Peyer's patch (tissue), 4 donors: ENCODE data around the gene CBLIF. TPM values are rescaled to one million over a fixed set of nuclear protein-coding genes. Genes with fewer than 3 reads are reported as not detected.
"Not testable (repeated sequence)": the region's sequence is repeated elsewhere in the genome, so short reads cannot be mapped to it uniquely, and the experiment has no call there.

ENCODE experiments used
- DNase-seq, 3 donors: peaks; one replicate each; pipeline ENCODE4 v3.0.0-alpha.2; 2017 to 2019
- H3K27ac ChIP-seq, 4 donors: fragments of 200-600 bp; sonication (generic); one replicate each; pipeline ENCODE4 v1.5.1; 2016 to 2019
- H3K27me3 ChIP-seq, 2 donors: fragments of 200-600 bp; sonication (generic); one replicate each; pipeline ENCODE4 v1.5.1; 2019
- H3K36me3 ChIP-seq, 3 donors: fragments of 200-600 bp; sonication (generic); one replicate each; pipeline ENCODE4 v1.5.1; 2016 to 2019
- H3K4me1 ChIP-seq, 4 donors: fragments of 200-600 bp; sonication (generic); one replicate each; pipeline ENCODE4 v1.5.1; 2016 to 2019
- H3K4me3 ChIP-seq, 4 donors: fragments of 200-600 bp; sonication (generic); 1 replicate in 3 of 4; 2 replicates in 1 of 4; pipeline ENCODE4 v1.5.1; 2016 to 2019; ENCODE audit warnings: mild to moderate bottlenecking in 1 of 4
- H3K9me3 ChIP-seq, 4 donors: fragments of 200-600 bp; sonication (generic); one replicate each; pipeline ENCODE4 v1.5.1; 2016 to 2019; ENCODE audit warnings: mild to moderate bottlenecking in 1 of 4
- POLR2A ChIP-seq, 2 donors: fragments of 450-650 bp; IDR thresholded peaks; one replicate each; pipeline ENCODE4 v1.5.1; 2017; ENCODE audit warnings: antibody characterized with exemption in 2 of 2, mild to moderate bottlenecking in 2 of 2, moderate library complexity in 2 of 2
- total RNA-seq, 4 donors: library from RNA; depleted of rRNA; stranded (reverse); fragments of >200 nt; gene quantifications; one replicate each; pipeline ENCODE4 v1.1.0, GENCODE V29; 2016
- TF ChIP-seq, protein P1 (sequence below), 6 experiments: fragments of 450-650 bp in 4 of 6; fragments of 200-600 bp in 2 of 6; sonication (generic) in 1 of 6; IDR thresholded peaks; one replicate each; pipeline ENCODE4 v1.5.1; 2017 to 2019; ENCODE audit warnings: antibody characterized with exemption in 6 of 6, mild to moderate bottlenecking in 3 of 6, moderate library complexity in 1 of 6

Gene CBLIF
- total RNA-seq, 4 donors from 2014 or later, result not detected

DNA sequence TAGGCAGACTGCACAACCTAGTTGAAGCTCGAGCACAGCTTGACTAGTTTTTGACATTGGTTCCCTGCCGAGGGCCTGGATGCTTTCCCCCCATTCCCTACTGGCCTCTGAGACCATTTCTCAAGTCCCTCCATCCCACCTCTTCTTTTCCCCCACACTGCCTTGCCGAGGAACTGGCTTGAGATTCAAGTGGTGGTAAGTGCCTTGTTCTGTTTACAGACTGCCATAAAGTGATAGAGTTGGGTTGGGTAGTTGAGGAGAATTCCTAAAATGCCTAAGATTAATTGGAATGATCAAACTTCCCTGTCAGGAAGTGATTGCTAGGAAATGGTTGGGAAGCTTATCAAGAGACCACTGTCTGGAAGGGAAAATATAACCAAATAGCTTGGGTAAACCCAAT lies 50.9 kb downstream of the CBLIF start:
- peaks cover 0 to 90% (median 0%) of the 10 kb centered on the region in 3 donors for H3K36me3 ChIP-seq
- no peak overlapping the region for H3K27ac ChIP-seq
- no peak overlapping the region for H3K4me3 ChIP-seq
- no peaks in the 10 kb centered on the region for H3K9me3 ChIP-seq
- no peak for DNase-seq
- no peaks in the 10 kb centered on the region for H3K4me1 ChIP-seq
- H3K27me3 ChIP-seq, result no peaks in the 10 kb centered on the region
- TF ChIP-seq, protein P1, sequence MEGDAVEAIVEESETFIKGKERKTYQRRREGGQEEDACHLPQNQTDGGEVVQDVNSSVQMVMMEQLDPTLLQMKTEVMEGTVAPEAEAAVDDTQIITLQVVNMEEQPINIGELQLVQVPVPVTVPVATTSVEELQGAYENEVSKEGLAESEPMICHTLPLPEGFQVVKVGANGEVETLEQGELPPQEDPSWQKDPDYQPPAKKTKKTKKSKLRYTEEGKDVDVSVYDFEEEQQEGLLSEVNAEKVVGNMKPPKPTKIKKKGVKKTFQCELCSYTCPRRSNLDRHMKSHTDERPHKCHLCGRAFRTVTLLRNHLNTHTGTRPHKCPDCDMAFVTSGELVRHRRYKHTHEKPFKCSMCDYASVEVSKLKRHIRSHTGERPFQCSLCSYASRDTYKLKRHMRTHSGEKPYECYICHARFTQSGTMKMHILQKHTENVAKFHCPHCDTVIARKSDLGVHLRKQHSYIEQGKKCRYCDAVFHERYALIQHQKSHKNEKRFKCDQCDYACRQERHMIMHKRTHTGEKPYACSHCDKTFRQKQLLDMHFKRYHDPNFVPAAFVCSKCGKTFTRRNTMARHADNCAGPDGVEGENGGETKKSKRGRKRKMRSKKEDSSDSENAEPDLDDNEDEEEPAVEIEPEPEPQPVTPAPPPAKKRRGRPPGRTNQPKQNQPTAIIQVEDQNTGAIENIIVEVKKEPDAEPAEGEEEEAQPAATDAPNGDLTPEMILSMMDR (IDR thresholded peaks at IDR 0.05), result no peak
- no peak for TF ChIP-seq POLR2A (IDR thresholded peaks at IDR 0.05)

DNA sequence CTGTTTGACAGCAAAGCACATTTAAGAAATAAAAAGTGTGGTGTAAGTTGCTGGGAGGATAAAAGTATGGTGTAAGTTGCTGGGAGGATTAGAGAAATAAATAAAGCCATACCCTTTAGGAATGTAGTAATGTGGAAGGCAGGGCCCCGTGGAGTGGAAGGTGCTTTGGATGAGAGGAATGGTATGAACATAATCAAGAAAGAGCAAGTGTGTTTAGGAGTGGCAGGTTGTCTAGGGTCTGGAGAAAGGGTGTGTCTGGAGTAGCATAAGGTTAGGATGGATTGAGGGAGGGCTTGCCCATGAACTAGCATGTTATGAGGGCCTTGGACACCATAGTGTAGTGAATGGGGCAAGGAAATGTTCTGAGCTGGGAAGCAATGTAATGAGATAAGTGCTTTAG lies 52.8 kb downstream of the CBLIF start:
- no peak overlapping the region for H3K4me3 ChIP-seq
- H3K27me3 ChIP-seq, result no peaks in the 10 kb centered on the region
- no peak overlapping the region for H3K27ac ChIP-seq
- no peaks in the 10 kb centered on the region for H3K4me1 ChIP-seq
- no peak for TF ChIP-seq POLR2A (IDR thresholded peaks at IDR 0.05)
- TF ChIP-seq, protein P1 (IDR thresholded peaks at IDR 0.05), result no peak
- no peaks in the 10 kb centered on the region for H3K9me3 ChIP-seq
- H3K36me3 ChIP-seq, result peaks cover 0 to 91% (median 0%) of the 10 kb centered on the region in 3 donors
- no peak for DNase-seq

GRCh38 chr11:59791639-59792038 lies 53.7 kb downstream of the CBLIF start:
- H3K9me3 ChIP-seq, result no peaks in the 10 kb centered on the region
- peaks cover 0 to 85% (median 0%) of the 10 kb centered on the region in 3 donors for H3K36me3 ChIP-seq
- H3K27me3 ChIP-seq, result no peaks in the 10 kb centered on the region
- peaks cover 0 to 2% (median 0%) of the 10 kb centered on the region in 4 donors for H3K4me1 ChIP-seq
- no peak overlapping the region for H3K27ac ChIP-seq
- no peak overlapping the region for H3K4me3 ChIP-seq
- DNase-seq, result no peak
- TF ChIP-seq, protein P1 (IDR thresholded peaks at IDR 0.05), result no peak
- no peak for TF ChIP-seq POLR2A (IDR thresholded peaks at IDR 0.05)

- H3K27ac ChIP-seq, result no peak overlapping the region
- no peaks in the 10 kb centered on the region for H3K9me3 ChIP-seq
- peaks cover 0 to 11% (median 0%) of the 10 kb centered on the region in 4 donors for H3K4me1 ChIP-seq
- TF ChIP-seq, protein P1 (IDR thresholded peaks at IDR 0.05), result no peak
- no peak for TF ChIP-seq POLR2A (IDR thresholded peaks at IDR 0.05)
- no peak overlapping the region for H3K4me3 ChIP-seq
- peaks cover 0 to 47% (median 0%) of the 10 kb centered on the region in 3 donors for H3K36me3 ChIP-seq
- DNase-seq, result no peak
- H3K27me3 ChIP-seq, result no peaks in the 10 kb centered on the region
These were observed 57.5 kb downstream of the CBLIF start for GRCh38 chr11:59787816-59788215.

GRCh38 chr11:59787255-59787588 lies 58.1 kb downstream of the CBLIF start:
- H3K9me3 ChIP-seq, result no peaks in the 10 kb centered on the region
- peaks cover 0 to 41% (median 0%) of the 10 kb centered on the region in 3 donors for H3K36me3 ChIP-seq
- peaks cover 0 to 11% (median 0%) of the 10 kb centered on the region in 4 donors for H3K4me1 ChIP-seq
- no peak overlapping the region for H3K4me3 ChIP-seq
- no peak for DNase-seq
- no peaks in the 10 kb centered on the region for H3K27me3 ChIP-seq
- H3K27ac ChIP-seq, result peak overlapping the region in 3 of 4 donors; percentile 37 to 75 (median 47)
- TF ChIP-seq, protein P1 (IDR thresholded peaks at IDR 0.05), result no peak
- peak in 1 of 2 donors; percentile 8 for TF ChIP-seq POLR2A (IDR thresholded peaks at IDR 0.05)

DNA sequence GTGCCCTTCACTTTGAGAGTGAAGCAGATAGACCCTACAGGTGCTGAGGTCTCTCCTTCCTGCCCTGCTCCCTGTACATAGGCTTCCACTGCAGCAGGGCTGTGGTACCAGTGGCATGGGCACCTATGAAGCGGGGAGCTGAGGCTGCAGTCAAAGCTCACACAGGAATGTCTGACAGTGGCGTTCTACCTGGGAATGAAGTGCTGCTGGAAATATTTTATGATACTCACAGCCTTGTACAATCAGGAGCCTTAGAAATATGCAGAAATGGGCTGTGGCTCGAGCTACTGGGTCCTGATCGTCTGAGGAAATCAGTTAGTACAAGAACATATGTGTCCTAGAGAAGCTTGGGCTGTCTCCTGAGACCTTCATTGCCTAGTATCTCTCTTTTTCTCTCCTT lies 59.5 kb downstream of the CBLIF start:
- Histone ChIP-seq H3K4me3 (no peak overlapping the region), H3K4me1 (peaks cover 0 to 11% (median 0%) of the 10 kb centered on the region in 4 donors), H3K27ac (peak overlapping the region in 1 of 4 donors; percentile 3), H3K9me3 (no peaks in the 10 kb centered on the region), H3K27me3 (no peaks in the 10 kb centered on the region), H3K36me3 (peaks cover 0 to 27% (median 0%) of the 10 kb centered on the region in 3 donors)
- no peak for DNase-seq
- TF ChIP-seq POLR2A (IDR thresholded peaks at IDR 0.05), result no peak
- TF ChIP-seq, protein P1 (IDR thresholded peaks at IDR 0.05), result no peak

DNA sequence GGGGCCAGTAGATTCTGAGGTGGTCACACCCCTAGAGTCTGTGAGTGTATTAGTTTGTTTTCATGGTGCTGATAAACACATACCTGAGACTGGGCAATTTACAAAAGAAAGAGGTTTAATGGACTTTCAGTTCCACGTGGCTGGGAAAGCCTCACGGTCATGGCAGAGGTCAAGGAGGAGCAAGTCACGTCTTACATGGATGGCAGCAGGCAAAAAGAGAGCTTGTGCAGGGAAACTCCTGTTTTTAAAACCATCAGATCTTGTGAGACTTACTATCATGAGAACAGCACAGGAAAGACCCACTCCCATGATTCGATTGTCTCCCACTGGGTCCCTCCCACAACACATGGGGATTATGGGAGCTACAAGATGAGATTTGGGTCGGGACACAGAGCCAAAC lies 60.9 kb downstream of the CBLIF start:
- Histone ChIP-seq H3K36me3 (peaks cover 0 to 18% (median 0%) of the 10 kb centered on the region in 3 donors), H3K4me1 (peaks cover 0 to 13% (median 0%) of the 10 kb centered on the region in 4 donors)
- H3K27me3 ChIP-seq, H3K4me3 ChIP-seq, H3K9me3 ChIP-seq, DNase-seq, H3K27ac ChIP-seq: not testable (repeated sequence)
